ENCODE results near the gene KRTAP5-4. TPM values are rescaled to one million over a fixed set of nuclear protein-coding genes. Genes with fewer than 3 reads are reported as not detected.

Gene KRTAP5-4
- total RNA-seq, 1 donor from 2014 or later: not detected

- Histone ChIP-seq H3K27ac (ENCODE audit: low read depth, low read length) (no peak overlapping the region), H4K20me1 (ENCODE audit: insufficient read depth, low read length) (no peaks in the 10 kb centered on the region), H2AFZ (ENCODE audit: low read depth, low read length) (no peak overlapping the region), H3K9ac (ENCODE audit: low read length) (no peak overlapping the region), H3K27me3 (ENCODE audit: insufficient read depth, low read length) (peaks cover 3% of the 10 kb centered on the region), H3K4me3 (ENCODE audit: insufficient read depth, low read depth, low read length) (no peak overlapping the region), H3K4me1 (ENCODE audit: insufficient read depth, low read length) (no peaks in the 10 kb centered on the region), H3K36me3 (ENCODE audit: insufficient read depth, low read length) (no peaks in the 10 kb centered on the region), H3K9me3 (ENCODE audit: insufficient read depth, low read depth, low read length) (no peaks in the 10 kb centered on the region), H3K79me2 (ENCODE audit: insufficient read depth, low read length) (no peaks in the 10 kb centered on the region), H3K4me2 (ENCODE audit: low read length) (no peak overlapping the region)
- no peaks in the 10 kb centered on the region for H3K9me3 Mint-ChIP-seq (ENCODE audit: unreplicated experiment)
- DNase-seq (ENCODE audit: low read depth): no peak
- no peaks in the 10 kb centered on the region for H3K4me1 Mint-ChIP-seq (ENCODE audit: low read depth, unreplicated experiment)
- H3K27me3 Mint-ChIP-seq (ENCODE audit: low read depth, unreplicated experiment): peaks cover 45% of the 10 kb centered on the region
- no peak overlapping the region for H3K27ac Mint-ChIP-seq (ENCODE audit: unreplicated experiment)
- FAIRE-seq: no peak
- TF ChIP-seq EZH2 (IDR thresholded peaks at IDR 0.05; ENCODE audit: insufficient read depth, low read length) (no peak), CTCF (IDR thresholded peaks at IDR 0.05; ENCODE audit: insufficient read depth, low read depth, low read length) (no peak)
- no peak overlapping the region for H3K4me3 Mint-ChIP-seq (ENCODE audit: unreplicated experiment)
- H3K36me3 Mint-ChIP-seq (ENCODE audit: low read depth, unreplicated experiment): no peaks in the 10 kb centered on the region
Observed at GRCh38 chr11:1645357-1645821, 23.5 kb upstream of the KRTAP5-4 start.

DNA sequence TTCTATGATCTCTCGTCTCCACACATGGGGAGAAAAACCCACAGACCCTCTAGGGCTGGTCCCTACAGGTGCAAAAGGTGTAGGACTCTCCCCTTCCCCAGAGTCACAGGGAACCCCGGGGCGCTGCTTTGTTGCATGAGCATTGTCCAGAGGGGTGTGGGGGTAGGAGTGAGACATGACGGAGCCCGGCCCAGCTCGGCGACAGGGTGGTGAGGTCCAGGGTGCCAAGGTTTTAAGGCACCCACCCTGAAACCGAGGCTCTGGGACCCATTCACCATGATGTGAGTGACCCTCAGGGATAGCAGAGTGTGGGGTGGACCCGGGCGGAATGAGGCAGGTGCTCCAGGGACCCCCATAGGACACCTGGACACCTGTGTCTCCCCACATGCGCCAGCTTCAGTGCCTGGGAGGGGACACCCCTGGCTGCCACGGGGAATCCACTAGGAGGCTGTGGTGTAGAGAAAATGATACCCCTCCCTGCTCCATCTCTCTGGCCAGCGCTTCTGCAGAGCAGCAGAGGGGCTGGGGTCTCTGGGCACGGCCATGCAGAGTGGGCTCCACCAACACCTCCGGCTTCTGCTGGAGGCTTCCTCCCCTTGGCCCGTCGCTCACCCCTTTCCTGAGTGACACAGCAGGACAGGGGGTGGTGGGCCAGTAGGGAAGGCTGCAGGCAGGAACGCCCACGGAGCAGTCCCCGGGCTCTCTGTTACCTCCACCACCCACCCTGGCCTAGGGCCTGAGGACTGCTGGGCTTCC, 22.8 kb upstream of the KRTAP5-4 start:
- no peak for DNase-seq (ENCODE audit: low read depth)
- Mint-ChIP-seq H3K4me3 (ENCODE audit: unreplicated experiment) (no peak overlapping the region), H3K9me3 (ENCODE audit: unreplicated experiment) (no peaks in the 10 kb centered on the region), H3K4me1 (ENCODE audit: low read depth, unreplicated experiment) (no peaks in the 10 kb centered on the region), H3K27ac (ENCODE audit: unreplicated experiment) (no peak overlapping the region), H3K36me3 (ENCODE audit: low read depth, unreplicated experiment) (no peaks in the 10 kb centered on the region), H3K27me3 (ENCODE audit: low read depth, unreplicated experiment) (peaks cover 47% of the 10 kb centered on the region)
- Histone ChIP-seq H3K4me1 (ENCODE audit: insufficient read depth, low read length) (no peaks in the 10 kb centered on the region), H4K20me1 (ENCODE audit: insufficient read depth, low read length) (no peaks in the 10 kb centered on the region), H3K4me2 (ENCODE audit: low read length) (no peak overlapping the region), H3K9me3 (ENCODE audit: insufficient read depth, low read depth, low read length) (no peaks in the 10 kb centered on the region), H3K36me3 (ENCODE audit: insufficient read depth, low read length) (no peaks in the 10 kb centered on the region), H3K9ac (ENCODE audit: low read length) (no peak overlapping the region), H3K79me2 (ENCODE audit: insufficient read depth, low read length) (no peaks in the 10 kb centered on the region), H2AFZ (ENCODE audit: low read depth, low read length) (no peak overlapping the region), H3K27ac (ENCODE audit: low read depth, low read length) (no peak overlapping the region), H3K4me3 (ENCODE audit: insufficient read depth, low read depth, low read length) (no peak overlapping the region), H3K27me3 (ENCODE audit: insufficient read depth, low read length) (peaks cover 4% of the 10 kb centered on the region)
- TF ChIP-seq CTCF (IDR thresholded peaks at IDR 0.05; ENCODE audit: insufficient read depth, low read depth, low read length) (no peak), EZH2 (IDR thresholded peaks at IDR 0.05; ENCODE audit: insufficient read depth, low read length) (no peak)
- FAIRE-seq: no peak

GRCh38 chr11:1643146-1643690, 21.3 kb upstream of the KRTAP5-4 start:
- FAIRE-seq (no peak), DNase-seq (ENCODE audit: low read depth) (no peak)
- H3K9me3 ChIP-seq (ENCODE audit: insufficient read depth, low read depth, low read length): no peaks in the 10 kb centered on the region
- Mint-ChIP-seq H3K4me3 (ENCODE audit: unreplicated experiment) (no peak overlapping the region), H3K27me3 (ENCODE audit: low read depth, unreplicated experiment) (peaks cover 57% of the 10 kb centered on the region), H3K27ac (ENCODE audit: unreplicated experiment) (no peak overlapping the region), H3K4me1 (ENCODE audit: low read depth, unreplicated experiment) (no peaks in the 10 kb centered on the region), H3K9me3 (ENCODE audit: unreplicated experiment) (no peaks in the 10 kb centered on the region), H3K36me3 (ENCODE audit: low read depth, unreplicated experiment) (no peaks in the 10 kb centered on the region)
- no peaks in the 10 kb centered on the region for H3K4me1 ChIP-seq (ENCODE audit: insufficient read depth, low read length)
- H3K79me2 ChIP-seq (ENCODE audit: insufficient read depth, low read length): no peaks in the 10 kb centered on the region
- H3K27me3 ChIP-seq (ENCODE audit: insufficient read depth, low read length): peaks cover 14% of the 10 kb centered on the region
- H3K4me3 ChIP-seq (ENCODE audit: insufficient read depth, low read depth, low read length): no peak overlapping the region
- no peak overlapping the region for H3K9ac ChIP-seq (ENCODE audit: low read length)
- H3K4me2 ChIP-seq (ENCODE audit: low read length): no peak overlapping the region
- TF ChIP-seq CTCF (IDR thresholded peaks at IDR 0.05; ENCODE audit: insufficient read depth, low read depth, low read length) (no peak), EZH2 (IDR thresholded peaks at IDR 0.05; ENCODE audit: insufficient read depth, low read length) (no peak)
- no peaks in the 10 kb centered on the region for H4K20me1 ChIP-seq (ENCODE audit: insufficient read depth, low read length)
- H2AFZ ChIP-seq (ENCODE audit: low read depth, low read length): no peak overlapping the region
- H3K36me3 ChIP-seq (ENCODE audit: insufficient read depth, low read length): no peaks in the 10 kb centered on the region
- H3K27ac ChIP-seq (ENCODE audit: low read depth, low read length): no peak overlapping the region

Data from astrocyte (in vitro differentiated cells and primary cell).